GM23338 (cell line): ENCODE measurements around the gene HRH2. TPM values are rescaled to one million over a fixed set of nuclear protein-coding genes. Genes with fewer than 3 reads are reported as not detected.

ENCODE experiments used
- ATAC-seq: fragments of 200-7000 bp; cut with Tn5 transposase; 3 replicates; pipeline ENCODE4 v1.9.1; 2020
- DNase-seq: peaks from one replicate; pipeline ENCODE4 v3.0.0-alpha.2; 2015; ENCODE audit warnings: low spot score
- H2AFZ ChIP-seq: fragments of 200-600 bp; sonication (generic); 2 replicates; pipeline ENCODE4 v1.8.0; 2016; ENCODE audit warnings: antibody characterized with exemption, mild to moderate bottlenecking, moderate library complexity
- H3F3A ChIP-seq: fragments of 200-600 bp; sonication (generic); replicated peaks from 2 replicates; pipeline ENCODE4 v1.8.0; 2017; ENCODE audit warnings: antibody characterized with exemption, mixed run types, low read depth
- H3K27ac ChIP-seq: fragments of 200-600 bp; sonication (generic); 2 replicates; pipeline ENCODE4 v1.6.1; 2016; ENCODE audit warnings: low read depth
- H3K27me3 ChIP-seq: fragments of 200-600 bp; sonication (generic); 2 replicates; pipeline ENCODE4 v1.8.0; 2016; ENCODE audit warnings: mild to moderate bottlenecking, mixed run types, moderate library complexity; ENCODE audit not compliant: insufficient read depth
- H3K36me3 ChIP-seq: fragments of 200-600 bp; sonication (generic); 2 replicates; pipeline ENCODE4 v1.8.0; 2016; ENCODE audit warnings: mild to moderate bottlenecking; ENCODE audit not compliant: insufficient read depth
- H3K4me1 ChIP-seq: fragments of 200-600 bp; sonication (generic); 2 replicates; pipeline ENCODE4 v1.8.0; 2016; ENCODE audit warnings: mild to moderate bottlenecking, moderate library complexity; ENCODE audit not compliant: insufficient read depth
- H3K4me2 ChIP-seq: fragments of 200-600 bp; sonication (generic); 2 replicates; pipeline ENCODE4 v1.7.1; 2017; ENCODE audit warnings: mixed run types
- H3K4me3 ChIP-seq: fragments of 200-600 bp; sonication (generic); 2 replicates; pipeline ENCODE4 v1.6.1; 2016; ENCODE audit warnings: mixed run types
- H3K79me2 ChIP-seq: fragments of 200-600 bp; sonication (generic); replicated peaks from 2 replicates; pipeline ENCODE4 v1.8.0; 2017; ENCODE audit warnings: mild to moderate bottlenecking; ENCODE audit not compliant: insufficient read depth
- H3K9me2 ChIP-seq: fragments of 200-600 bp; sonication (generic); 2 replicates; pipeline ENCODE4 v1.8.0; 2017; ENCODE audit not compliant: insufficient read depth
- H4K20me1 ChIP-seq: fragments of 200-600 bp; sonication (generic); replicated peaks from 2 replicates; pipeline ENCODE4 v1.8.0; 2017; ENCODE audit warnings: mild to moderate bottlenecking; ENCODE audit not compliant: insufficient read depth
- H3K27ac Mint-ChIP-seq: 2 replicates; pipeline ENCODE4 v1.8.0; 2020; ENCODE audit warnings: inconsistent platforms, mild to moderate bottlenecking, moderate library complexity, mixed read lengths
- H3K27me3 Mint-ChIP-seq: 3 replicates; pipeline ENCODE4 v1.8.0; 2022; ENCODE audit warnings: low read depth, mild to moderate bottlenecking, moderate library complexity, mixed read lengths, inconsistent platforms; ENCODE audit not compliant: insufficient read depth, poor library complexity
- H3K36me3 Mint-ChIP-seq: 3 replicates; pipeline ENCODE4 v1.8.0; 2021; ENCODE audit warnings: low read depth, mild to moderate bottlenecking, inconsistent platforms, moderate library complexity, mixed read lengths
- H3K4me1 Mint-ChIP-seq: 3 replicates; pipeline ENCODE4 v1.8.0; 2020; ENCODE audit warnings: mild to moderate bottlenecking, inconsistent platforms, mixed read lengths
- H3K4me3 Mint-ChIP-seq: 3 replicates; pipeline ENCODE4 v1.8.0; 2021; ENCODE audit warnings: moderate library complexity, mild to moderate bottlenecking, inconsistent platforms, mixed read lengths
- H3K9me3 Mint-ChIP-seq: 3 replicates; pipeline ENCODE4 v1.8.0; 2020; ENCODE audit warnings: moderate library complexity, mild to moderate bottlenecking, inconsistent platforms, mixed read lengths
- CREB1 ChIP-seq: fragments of 250-450 bp; sonication (Bioruptor Pico); IDR thresholded peaks from 2 replicates; pipeline ENCODE4 v1.5.0; 2020; ENCODE audit warnings: low read depth, mild to moderate bottlenecking, moderate library complexity
- CTCF ChIP-seq, 2 experiments: fragments of 200-600 bp in 1 of 2; sonication (generic) in 1 of 2; conservative IDR thresholded peaks; 2 replicates each; pipeline versions ENCODE4 v1.5.1 to v1.6.1; 2016 to 2017; ENCODE audit warnings: antibody characterized with exemption in 2 of 2, low read depth in 2 of 2, mild to moderate bottlenecking in 2 of 2, moderate library complexity in 1 of 2
- ETS1 ChIP-seq: IDR thresholded peaks from 2 replicates; pipeline ENCODE4 v1.6.1; 2016; ENCODE audit warnings: antibody characterized with exemption
- EZH2 ChIP-seq: fragments of 200-600 bp; sonication (generic); IDR thresholded peaks from one replicate; pipeline ENCODE4 v1.8.0; 2017; ENCODE audit warnings: antibody characterized with exemption, mild to moderate bottlenecking, low read depth; ENCODE audit not compliant: unreplicated experiment
- EZH2phosphoT487 ChIP-seq: fragments of 200-600 bp; sonication (generic); IDR thresholded peaks from one replicate; pipeline ENCODE4 v1.8.1; 2018; ENCODE audit warnings: antibody characterized with exemption; ENCODE audit not compliant: unreplicated experiment
- JUNB ChIP-seq: IDR thresholded peaks from one replicate; pipeline ENCODE4 v1.6.1; 2016; ENCODE audit warnings: antibody characterized with exemption; ENCODE audit not compliant: unreplicated experiment
- NANOG ChIP-seq: IDR thresholded peaks from 2 replicates; pipeline ENCODE4 v1.6.1; 2016; ENCODE audit warnings: antibody characterized with exemption, borderline replicate concordance
- POLR2AphosphoS5 ChIP-seq: IDR thresholded peaks from 2 replicates; pipeline ENCODE4 v1.6.1; 2016; ENCODE audit warnings: antibody characterized with exemption, low read depth
- REST ChIP-seq: IDR thresholded peaks from one replicate; pipeline ENCODE4 v1.6.1; 2018; ENCODE audit warnings: antibody characterized with exemption; ENCODE audit not compliant: unreplicated experiment
- STAT1 ChIP-seq: IDR thresholded peaks from one replicate; pipeline ENCODE4 v1.6.1; 2016; ENCODE audit warnings: antibody characterized with exemption; ENCODE audit not compliant: unreplicated experiment
- ZNF114 ChIP-seq: fragments of 250-450 bp; sonication (Bioruptor Pico); IDR thresholded peaks from 2 replicates; pipeline ENCODE4 v1.5.0; 2020; ENCODE audit warnings: mild to moderate bottlenecking, moderate library complexity
- ZNF331 ChIP-seq: fragments of 250-450 bp; sonication (Bioruptor Pico); IDR thresholded peaks from 2 replicates; pipeline ENCODE4 v1.5.0; 2020; ENCODE audit warnings: low read depth, mild to moderate bottlenecking, moderate library complexity
- ZNF462 ChIP-seq: fragments of 250-450 bp; sonication (Bioruptor Pico); IDR thresholded peaks from 2 replicates; pipeline ENCODE4 v1.5.0; 2020; ENCODE audit warnings: mild to moderate bottlenecking, moderate library complexity
- polyA plus RNA-seq: library from polyadenylated mRNA; unstranded; fragments of >200 nt; fragmentation: Nextera tagmentation; extraction: Ambion mirVana; gene quantifications from 2 replicates; pipeline ENCODE4 v1.2.1, GENCODE V29; 2016
- total RNA-seq: library from RNA; depleted of rRNA; stranded (reverse); fragments of >200 nt; shearing (Covaris generic); gene quantifications from 2 replicates; pipeline ENCODE4 v1.2.3, GENCODE V29; 2014

The HRH2 gene
- total and polyA plus RNA-seq, 2 experiments from 2014 or later: 6.8 to 7.0 TPM

- no peaks in the 10 kb centered on the region for H4K20me1 ChIP-seq
- peak overlapping the region; percentile 40; the same call in 1 of the 2 replicates for H3K4me2 ChIP-seq
- no peaks in the 10 kb centered on the region for H3K27me3 ChIP-seq
- H3K9me2 ChIP-seq: no peaks in the 10 kb centered on the region
- H3K79me2 ChIP-seq: no peaks in the 10 kb centered on the region
- H3F3A ChIP-seq: no peaks in the 10 kb centered on the region
- no peak overlapping the region for H3K4me3 ChIP-seq
- TF ChIP-seq ZNF462 (no peak), EZH2 (no peak), CTCF (conservative IDR thresholded peaks at IDR 0.05; ENCODE audit: low read depth in 2 of 2) (no peak), STAT1 (no peak), NANOG (no peak), REST (no peak), JUNB (no peak), ZNF114 (CRISPR knock-in tag) (no peak), CREB1 (CRISPR knock-in tag) (no peak), ETS1 (no peak), ZNF331 (CRISPR knock-in tag) (no peak), EZH2phosphoT487 (no peak), POLR2AphosphoS5 (no peak)
- no peak overlapping the region for H3K27ac Mint-ChIP-seq
- no peak overlapping the region for H3K4me3 Mint-ChIP-seq
- DNase-seq (no peak), ATAC-seq (no peak)
- H3K4me1 ChIP-seq: 0 out of 2 replicates have a peak, but pooled peaks cover 4% of the 10 kb centered on the region
- H3K9me3 Mint-ChIP-seq: peaks cover 48% of the 10 kb centered on the region
- no peak overlapping the region for H2AFZ ChIP-seq
- no peaks in the 10 kb centered on the region for H3K36me3 ChIP-seq
- H3K27me3 Mint-ChIP-seq: peaks cover 16% of the 10 kb centered on the region
- peaks cover 6% of the 10 kb centered on the region for H3K4me1 Mint-ChIP-seq
- H3K36me3 Mint-ChIP-seq: peaks cover 45% of the 10 kb centered on the region
- no peak overlapping the region for H3K27ac ChIP-seq
Observed at GRCh38 chr5:175715627-175716522, 58.0 kb downstream of the HRH2 start.
